Measurements from ENCODE around the gene RNASE11. TPM values are rescaled to one million over a fixed set of nuclear protein-coding genes. Genes with fewer than 3 reads are reported as not detected.
"Not testable (repeated sequence)": the region's sequence is repeated elsewhere in the genome, so short reads cannot be mapped to it uniquely, and the experiment has no call there.

RNASE11 gene
- total and polyA plus RNA-seq, 4 donors, result not detected

GRCh38 chr14:20583908-20584307 is 3.9 kb downstream of the RNASE11 start:
- H3K27me3 ChIP-seq (ENCODE audit: control insufficient read depth, insufficient read depth, low read length), result no peaks in the 10 kb centered on the region
- DNase-seq (ENCODE audit: low read depth in 4 of 6, low spot score in 6 of 6), result no peak
- no peaks in the 10 kb centered on the region for H3K4me1 ChIP-seq (ENCODE audit: control insufficient read depth, insufficient read depth, low read length)
- no peaks in the 10 kb centered on the region for H3K36me3 ChIP-seq (ENCODE audit: control insufficient read depth, insufficient read depth, low read length)
- 91% methylated on average over 4 of the region's 5 CpGs for WGBS (ENCODE audit: insufficient coverage)
- H3K9me3 ChIP-seq (ENCODE audit: control insufficient read depth, insufficient read depth, low read length), result no peaks in the 10 kb centered on the region
- H3K4me3 ChIP-seq (ENCODE audit: low read depth, low read length), result no peak overlapping the region
- no peak overlapping the region for H3K27ac ChIP-seq (ENCODE audit: low read depth, low read length)

GRCh38 chr14:20583142-20583541 is 4.7 kb downstream of the RNASE11 start:
- Histone ChIP-seq H3K27me3 (ENCODE audit: control insufficient read depth, insufficient read depth, low read length) (no peaks in the 10 kb centered on the region), H3K9me3 (ENCODE audit: control insufficient read depth, insufficient read depth, low read length) (no peaks in the 10 kb centered on the region), H3K27ac (ENCODE audit: low read depth, low read length) (no peak overlapping the region), H3K4me3 (ENCODE audit: low read depth, low read length) (no peak overlapping the region), H3K4me1 (ENCODE audit: control insufficient read depth, insufficient read depth, low read length) (no peaks in the 10 kb centered on the region), H3K36me3 (ENCODE audit: control insufficient read depth, insufficient read depth, low read length) (no peaks in the 10 kb centered on the region)
- no peak for DNase-seq (ENCODE audit: low read depth in 4 of 6, low spot score in 6 of 6)

GRCh38 chr14:20580242-20580641 is 7.6 kb downstream of the RNASE11 start:
- WGBS (ENCODE audit: insufficient coverage), result no CpG with 5 or more reads among the region's 4 CpGs
- no peaks in the 10 kb centered on the region for H3K9me3 ChIP-seq (ENCODE audit: control insufficient read depth, insufficient read depth, low read length)
- no peaks in the 10 kb centered on the region for H3K36me3 ChIP-seq (ENCODE audit: control insufficient read depth, insufficient read depth, low read length)
- H3K4me3 ChIP-seq (ENCODE audit: low read depth, low read length), result no peak overlapping the region
- no peak overlapping the region for H3K27ac ChIP-seq (ENCODE audit: low read depth, low read length)
- H3K27me3 ChIP-seq (ENCODE audit: control insufficient read depth, insufficient read depth, low read length), result no peaks in the 10 kb centered on the region
- DNase-seq (ENCODE audit: low read depth in 4 of 6, low spot score in 6 of 6), result no peak
- no peaks in the 10 kb centered on the region for H3K4me1 ChIP-seq (ENCODE audit: control insufficient read depth, insufficient read depth, low read length)

GRCh38 chr14:20578784-20579502 is 8.9 kb downstream of the RNASE11 start:
- Histone ChIP-seq H3K36me3 (ENCODE audit: control insufficient read depth, insufficient read depth, low read length) (no peaks in the 10 kb centered on the region), H3K9me3 (ENCODE audit: control insufficient read depth, insufficient read depth, low read length) (no peaks in the 10 kb centered on the region)
- 83% methylated on average over 13 of the region's 14 CpGs for WGBS (ENCODE audit: insufficient coverage)

GRCh38 chr14:20578325-20578724 is 9.5 kb downstream of the RNASE11 start:
- no peak for DNase-seq (ENCODE audit: low read depth in 4 of 6, low spot score in 6 of 6)
- no peaks in the 10 kb centered on the region for H3K4me1 ChIP-seq (ENCODE audit: control insufficient read depth, insufficient read depth, low read length)
- H3K27me3 ChIP-seq (ENCODE audit: control insufficient read depth, insufficient read depth, low read length), result no peaks in the 10 kb centered on the region
- H3K27ac ChIP-seq (ENCODE audit: low read depth, low read length), result no peak overlapping the region
- H3K36me3 ChIP-seq (ENCODE audit: control insufficient read depth, insufficient read depth, low read length), result no peaks in the 10 kb centered on the region
- H3K4me3 ChIP-seq (ENCODE audit: low read depth, low read length), result no peak overlapping the region
- 33% methylated on average over 3 of the region's 3 CpGs for WGBS (ENCODE audit: insufficient coverage)
- no peaks in the 10 kb centered on the region for H3K9me3 ChIP-seq (ENCODE audit: control insufficient read depth, insufficient read depth, low read length)

More at GRCh38 chr14:20578784-20579502, 8.9 kb downstream of the RNASE11 start:
- Histone ChIP-seq H3K27me3 (ENCODE audit: control insufficient read depth, insufficient read depth, low read length) (no peaks in the 10 kb centered on the region), H3K4me3 (ENCODE audit: low read depth, low read length) (no peak overlapping the region), H3K27ac (ENCODE audit: low read depth, low read length) (no peak overlapping the region), H3K4me1 (ENCODE audit: control insufficient read depth, insufficient read depth, low read length) (no peaks in the 10 kb centered on the region)
- DNase-seq (ENCODE audit: low read depth in 4 of 6, low spot score in 6 of 6), result no peak

GRCh38 chr14:20572382-20572990 is 15.3 kb downstream of the RNASE11 start:
- not testable (repeated sequence) for H3K27me3 ChIP-seq (ENCODE audit: control insufficient read depth, insufficient read depth, low read length); H3K27ac ChIP-seq (ENCODE audit: low read depth, low read length); H3K36me3 ChIP-seq (ENCODE audit: control insufficient read depth, insufficient read depth, low read length); DNase-seq (ENCODE audit: low read depth in 4 of 6, low spot score in 6 of 6); H3K4me1 ChIP-seq (ENCODE audit: control insufficient read depth, insufficient read depth, low read length); H3K9me3 ChIP-seq (ENCODE audit: control insufficient read depth, insufficient read depth, low read length); H3K4me3 ChIP-seq (ENCODE audit: low read depth, low read length)
- no CpG with 5 or more reads among the region's 4 CpGs for WGBS (ENCODE audit: insufficient coverage)

GRCh38 chr14:20570720-20571119 is 17.1 kb downstream of the RNASE11 start:
- H3K27ac ChIP-seq (ENCODE audit: low read depth, low read length); H3K4me1 ChIP-seq (ENCODE audit: control insufficient read depth, insufficient read depth, low read length); H3K9me3 ChIP-seq (ENCODE audit: control insufficient read depth, insufficient read depth, low read length); H3K36me3 ChIP-seq (ENCODE audit: control insufficient read depth, insufficient read depth, low read length); H3K27me3 ChIP-seq (ENCODE audit: control insufficient read depth, insufficient read depth, low read length); H3K4me3 ChIP-seq (ENCODE audit: low read depth, low read length); DNase-seq (ENCODE audit: low read depth in 4 of 6, low spot score in 6 of 6): not testable (repeated sequence)
- no CpG with 5 or more reads among the region's 1 CpG for WGBS (ENCODE audit: insufficient coverage)

GRCh38 chr14:20569865-20570264 is 17.9 kb downstream of the RNASE11 start:
- H3K36me3 ChIP-seq (ENCODE audit: control insufficient read depth, insufficient read depth, low read length); H3K4me1 ChIP-seq (ENCODE audit: control insufficient read depth, insufficient read depth, low read length); DNase-seq (ENCODE audit: low read depth in 4 of 6, low spot score in 6 of 6); H3K4me3 ChIP-seq (ENCODE audit: low read depth, low read length); H3K27ac ChIP-seq (ENCODE audit: low read depth, low read length); H3K9me3 ChIP-seq (ENCODE audit: control insufficient read depth, insufficient read depth, low read length); H3K27me3 ChIP-seq (ENCODE audit: control insufficient read depth, insufficient read depth, low read length): not testable (repeated sequence)
- no CpG with 5 or more reads among the region's 2 CpGs for WGBS (ENCODE audit: insufficient coverage)

- Histone ChIP-seq H3K27ac (ENCODE audit: low read depth, low read length) (no peak overlapping the region), H3K4me3 (ENCODE audit: low read depth, low read length) (no peak overlapping the region), H3K4me1 (ENCODE audit: control insufficient read depth, insufficient read depth, low read length) (no peaks in the 10 kb centered on the region), H3K36me3 (ENCODE audit: control insufficient read depth, insufficient read depth, low read length) (no peaks in the 10 kb centered on the region), H3K27me3 (ENCODE audit: control insufficient read depth, insufficient read depth, low read length) (no peaks in the 10 kb centered on the region), H3K9me3 (ENCODE audit: control insufficient read depth, insufficient read depth, low read length) (peaks cover 1% of the 10 kb centered on the region)
- no peak for DNase-seq (ENCODE audit: low read depth in 4 of 6, low spot score in 6 of 6)
Observed at GRCh38 chr14:20569066-20569465, 18.7 kb downstream of the RNASE11 start.

- no peak overlapping the region for H3K27ac ChIP-seq (ENCODE audit: low read depth, low read length)
- H3K27me3 ChIP-seq (ENCODE audit: control insufficient read depth, insufficient read depth, low read length), result no peaks in the 10 kb centered on the region
- H3K9me3 ChIP-seq (ENCODE audit: control insufficient read depth, insufficient read depth, low read length), result peaks cover 1% of the 10 kb centered on the region
- H3K4me1 ChIP-seq (ENCODE audit: control insufficient read depth, insufficient read depth, low read length), result no peaks in the 10 kb centered on the region
- 78% methylated on average over 3 of the region's 3 CpGs for WGBS (ENCODE audit: insufficient coverage)
- H3K4me3 ChIP-seq (ENCODE audit: low read depth, low read length), result no peak overlapping the region
- no peaks in the 10 kb centered on the region for H3K36me3 ChIP-seq (ENCODE audit: control insufficient read depth, insufficient read depth, low read length)
- no peak for DNase-seq (ENCODE audit: low read depth in 4 of 6, low spot score in 6 of 6)
Observed at GRCh38 chr14:20568393-20568792, 19.4 kb downstream of the RNASE11 start.
